Measurements from ENCODE around the gene DMAC2. TPM values are rescaled to one million over a fixed set of nuclear protein-coding genes. Genes with fewer than 3 reads are reported as not detected.

Gene DMAC2
- polyA plus RNA-seq, 1 donor from 2014 or later, result 59.8 TPM

DNA sequence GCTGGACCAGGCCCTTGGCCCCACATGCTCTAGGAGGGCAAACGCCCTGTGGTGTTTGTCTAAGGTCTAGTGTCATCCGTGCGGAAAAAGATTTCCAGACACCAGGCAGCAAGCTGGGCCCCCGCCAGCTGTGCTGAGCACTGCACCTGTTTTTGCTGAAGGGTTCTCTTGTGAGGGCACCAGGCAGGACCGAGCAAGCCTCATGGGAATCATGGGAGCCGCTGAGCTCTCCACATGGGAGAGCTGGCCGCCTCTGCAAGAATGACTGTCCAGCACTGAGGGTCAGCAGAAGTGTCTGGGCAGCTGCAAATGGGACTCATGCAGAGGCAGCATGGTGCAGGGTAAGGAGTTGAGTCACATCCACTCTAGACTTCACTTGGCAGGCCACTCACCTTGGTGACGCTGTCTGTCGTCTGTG, 24.5 kb downstream of the DMAC2 start:
- H3K27ac ChIP-seq (ENCODE audit: low read length), result no peak overlapping the region
- H3K36me3 ChIP-seq (ENCODE audit: insufficient read depth, low read length), result peaks cover 3% of the 10 kb centered on the region
- H3K27me3 ChIP-seq (ENCODE audit: insufficient read depth, low read depth, low read length), result no peaks in the 10 kb centered on the region
- no peak overlapping the region for H3K4me2 ChIP-seq (ENCODE audit: low read length)
- H3K79me2 ChIP-seq (replicated peaks; ENCODE audit: insufficient read depth, low read length), result no peaks in the 10 kb centered on the region
- H2AFZ ChIP-seq (ENCODE audit: low read depth, low read length), result no peak overlapping the region
- H3K9me3 ChIP-seq (ENCODE audit: low read length), result no peaks in the 10 kb centered on the region
- no peaks in the 10 kb centered on the region for H4K20me1 ChIP-seq (ENCODE audit: insufficient read depth)
- TF ChIP-seq POLR2AphosphoS5 (IDR thresholded peaks at IDR 0.05) (no peak), EP300 (conservative IDR thresholded peaks at IDR 0.05; ENCODE audit: poor library complexity, severe bottlenecking) (no peak), REST (IDR thresholded peaks at IDR 0.05; ENCODE audit: borderline replicate concordance) (no peak), CTCF (IDR thresholded peaks at IDR 0.05; ENCODE audit: poor library complexity, severe bottlenecking) (no peak), EZH2 (IDR thresholded peaks at IDR 0.05; ENCODE audit: borderline replicate concordance, insufficient read depth, low read length, poor library complexity, severe bottlenecking) (no peak), SMC3 (conservative IDR thresholded peaks at IDR 0.05; ENCODE audit: poor library complexity) (no peak), RAD21 (conservative IDR thresholded peaks at IDR 0.05) (no peak), TAF1 (IDR thresholded peaks at IDR 0.05; ENCODE audit: low read depth) (no peak), MXI1 (conservative IDR thresholded peaks at IDR 0.05; ENCODE audit: poor library complexity, severe bottlenecking) (no peak)
- H3K4me3 ChIP-seq (ENCODE audit: low read length), result no peak overlapping the region
- no peak overlapping the region for H3K9ac ChIP-seq (ENCODE audit: low read length)
- no peaks in the 10 kb centered on the region for H3K9me2 ChIP-seq (ENCODE audit: insufficient read depth, low read length)
- no peaks in the 10 kb centered on the region for H3F3A ChIP-seq (ENCODE audit: insufficient read depth, low read length, poor library complexity, severe bottlenecking)

DNA sequence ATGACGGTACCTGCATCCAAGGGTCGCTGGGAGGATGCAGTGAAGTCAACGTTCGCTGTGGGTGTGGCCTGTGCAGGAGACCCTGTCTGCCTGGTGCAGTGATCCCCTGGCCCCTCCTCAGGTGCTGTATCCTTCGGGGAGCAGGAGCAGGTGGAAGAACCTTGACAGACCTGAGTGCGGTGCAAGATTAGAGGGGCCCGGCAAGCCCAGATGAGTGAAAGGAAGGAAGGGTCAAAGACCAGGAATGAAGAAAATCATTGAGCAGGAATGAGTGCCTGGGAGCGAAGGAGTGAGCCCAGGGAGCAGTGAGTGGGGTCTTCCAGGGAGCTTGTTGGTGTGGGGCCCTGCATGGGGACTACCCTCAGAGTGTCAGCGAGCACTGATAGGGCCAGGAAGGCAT, 25.3 kb downstream of the DMAC2 start:
- Histone ChIP-seq H3K9me2 (ENCODE audit: insufficient read depth, low read length) (no peaks in the 10 kb centered on the region), H3K79me2 (replicated peaks; ENCODE audit: insufficient read depth, low read length) (no peaks in the 10 kb centered on the region), H3K4me2 (ENCODE audit: low read length) (no peak overlapping the region), H4K20me1 (ENCODE audit: insufficient read depth) (no peaks in the 10 kb centered on the region), H3K4me3 (ENCODE audit: low read length) (no peak overlapping the region), H3K9ac (ENCODE audit: low read length) (no peak overlapping the region), H3K27me3 (ENCODE audit: insufficient read depth, low read depth, low read length) (no peaks in the 10 kb centered on the region), H3K36me3 (ENCODE audit: insufficient read depth, low read length) (no peaks in the 10 kb centered on the region), H2AFZ (ENCODE audit: low read depth, low read length) (no peak overlapping the region), H3F3A (ENCODE audit: insufficient read depth, low read length, poor library complexity, severe bottlenecking) (no peaks in the 10 kb centered on the region), H3K27ac (ENCODE audit: low read length) (no peak overlapping the region), H3K9me3 (ENCODE audit: low read length) (no peaks in the 10 kb centered on the region)
- TF ChIP-seq RAD21 (conservative IDR thresholded peaks at IDR 0.05) (no peak), MXI1 (conservative IDR thresholded peaks at IDR 0.05; ENCODE audit: poor library complexity, severe bottlenecking) (no peak), CTCF (IDR thresholded peaks at IDR 0.05; ENCODE audit: poor library complexity, severe bottlenecking) (no peak), TAF1 (IDR thresholded peaks at IDR 0.05; ENCODE audit: low read depth) (no peak), POLR2AphosphoS5 (IDR thresholded peaks at IDR 0.05) (no peak)

Measured in neural cell (in vitro differentiated cells).